Measurements from ENCODE around the gene VAT1L. TPM values are rescaled to one million over a fixed set of nuclear protein-coding genes. Genes with fewer than 3 reads are reported as not detected.

VAT1L gene
- total RNA-seq, 1 donor from 2014 or later, result not detected

- Histone ChIP-seq H3K4me3 (ENCODE audit: low read depth, low read length) (no peak overlapping the region), H3K36me3 (ENCODE audit: control insufficient read depth, insufficient read depth, low read length) (no peaks in the 10 kb centered on the region), H3K27me3 (ENCODE audit: control insufficient read depth, insufficient read depth, low read length) (no peaks in the 10 kb centered on the region)
- peak; percentile 56 for DNase-seq (ENCODE audit: low read depth)
- no peak for TF ChIP-seq CTCF (IDR thresholded peaks at IDR 0.05; ENCODE audit: insufficient read depth, low read length, severe bottlenecking)
- FAIRE-seq, result no peak
Observed at GRCh38 chr16:77905374-77905920, 117.1 kb downstream of the VAT1L start.

- Histone ChIP-seq H3K4me3 (ENCODE audit: low read depth, low read length) (no peak overlapping the region), H3K36me3 (ENCODE audit: control insufficient read depth, insufficient read depth, low read length) (no peaks in the 10 kb centered on the region), H3K27me3 (ENCODE audit: control insufficient read depth, insufficient read depth, low read length) (no peaks in the 10 kb centered on the region)
- no peak for TF ChIP-seq CTCF (IDR thresholded peaks at IDR 0.05; ENCODE audit: insufficient read depth, low read length, severe bottlenecking)
- FAIRE-seq (no peak), DNase-seq (ENCODE audit: low read depth) (no peak)
Observed at GRCh38 chr16:77910021-77910420, 121.7 kb downstream of the VAT1L start.

- DNase-seq (ENCODE audit: low read depth) (no peak), FAIRE-seq (no peak)
- no peaks in the 10 kb centered on the region for H3K27me3 ChIP-seq (ENCODE audit: control insufficient read depth, insufficient read depth, low read length)
- no peak for TF ChIP-seq CTCF (IDR thresholded peaks at IDR 0.05; ENCODE audit: insufficient read depth, low read length, severe bottlenecking)
- H3K4me3 ChIP-seq (ENCODE audit: low read depth, low read length), result no peak overlapping the region
- H3K36me3 ChIP-seq (ENCODE audit: control insufficient read depth, insufficient read depth, low read length), result no peaks in the 10 kb centered on the region
Observed at GRCh38 chr16:77912617-77913016, 124.3 kb downstream of the VAT1L start.

- Histone ChIP-seq H3K27me3 (ENCODE audit: control insufficient read depth, insufficient read depth, low read length) (no peaks in the 10 kb centered on the region), H3K4me3 (ENCODE audit: low read depth, low read length) (no peak overlapping the region), H3K36me3 (ENCODE audit: control insufficient read depth, insufficient read depth, low read length) (no peaks in the 10 kb centered on the region)
- TF ChIP-seq CTCF (IDR thresholded peaks at IDR 0.05; ENCODE audit: insufficient read depth, low read length, severe bottlenecking), result no peak
- FAIRE-seq, result no peak
- DNase-seq (ENCODE audit: low read depth), result no peak
Observed at GRCh38 chr16:77913738-77914253, 125.4 kb downstream of the VAT1L start.

- TF ChIP-seq CTCF (IDR thresholded peaks at IDR 0.05; ENCODE audit: insufficient read depth, low read length, severe bottlenecking), result no peak
- H3K4me3 ChIP-seq (ENCODE audit: low read depth, low read length), result no peak overlapping the region
- DNase-seq (ENCODE audit: low read depth) (no peak), FAIRE-seq (no peak)
- H3K36me3 ChIP-seq (ENCODE audit: control insufficient read depth, insufficient read depth, low read length), result no peaks in the 10 kb centered on the region
- H3K27me3 ChIP-seq (ENCODE audit: control insufficient read depth, insufficient read depth, low read length), result no peaks in the 10 kb centered on the region
Observed at GRCh38 chr16:77916111-77916510, 127.7 kb downstream of the VAT1L start.

- FAIRE-seq (no peak), DNase-seq (ENCODE audit: low read depth) (no peak)
- TF ChIP-seq CTCF (IDR thresholded peaks at IDR 0.05; ENCODE audit: insufficient read depth, low read length, severe bottlenecking), result no peak
- Histone ChIP-seq H3K4me3 (ENCODE audit: low read depth, low read length) (no peak overlapping the region), H3K27me3 (ENCODE audit: control insufficient read depth, insufficient read depth, low read length) (no peaks in the 10 kb centered on the region), H3K36me3 (ENCODE audit: control insufficient read depth, insufficient read depth, low read length) (no peaks in the 10 kb centered on the region)
Observed at GRCh38 chr16:77917971-77918370, 129.6 kb downstream of the VAT1L start.
